DOHH2 (cell line): Measurements from ENCODE around the gene AGAP2.
A peak's percentile ranks its signal among the peaks of the same experiment; 100 is the strongest.

ENCODE experiments used
- H3F3A ChIP-seq: fragments of 200-600 bp; sonication (generic), shearing (Covaris generic); 2 replicates; pipeline ENCODE4 v1.6.0; 2016; ENCODE audit warnings: antibody characterized with exemption, mild to moderate bottlenecking; ENCODE audit not compliant: control insufficient read depth, insufficient read depth
- H3K27ac ChIP-seq: fragments of 200-600 bp; sonication (generic); 2 replicates; pipeline ENCODE4 v1.5.1; 2014; ENCODE audit warnings: low read depth, mild to moderate bottlenecking, low read length, moderate library complexity
- H3K27me3 ChIP-seq: fragments of 200-600 bp; sonication (generic); 2 replicates; pipeline ENCODE4 v1.6.1; 2014; ENCODE audit warnings: mild to moderate bottlenecking, low read length, mixed read lengths; ENCODE audit not compliant: control insufficient read depth
- H3K36me3 ChIP-seq: fragments of 200-600 bp; sonication (generic); 2 replicates; pipeline ENCODE4 v1.6.1; 2014; ENCODE audit warnings: mild to moderate bottlenecking, low read length, moderate library complexity, mixed read lengths; ENCODE audit not compliant: control insufficient read depth
- H3K4me1 ChIP-seq: fragments of 200-600 bp; sonication (generic); 2 replicates; pipeline ENCODE4 v1.6.1; 2014; ENCODE audit warnings: mild to moderate bottlenecking, low read length, mixed read lengths; ENCODE audit not compliant: control insufficient read depth
- H3K4me2 ChIP-seq: fragments of 200-600 bp; sonication (generic); 2 replicates; pipeline ENCODE4 v1.6.0; 2014; ENCODE audit warnings: mild to moderate bottlenecking, low read length, moderate library complexity
- H3K4me3 ChIP-seq: fragments of 200-600 bp; sonication (generic); 2 replicates; pipeline ENCODE4 v1.5.1; 2014; ENCODE audit warnings: mild to moderate bottlenecking, low read length, mixed read lengths
- H3K79me2 ChIP-seq: fragments of 200-600 bp; sonication (generic); 2 replicates; pipeline ENCODE4 v1.6.1; 2014; ENCODE audit warnings: mild to moderate bottlenecking, low read length, mixed read lengths; ENCODE audit not compliant: control insufficient read depth
- H3K9me2 ChIP-seq: fragments of 200-600 bp; sonication (generic); replicated peaks from 2 replicates; pipeline ENCODE4 v1.6.1; 2014; ENCODE audit warnings: mild to moderate bottlenecking, low read length, mixed read lengths; ENCODE audit not compliant: control insufficient read depth
- H3K9me3 ChIP-seq: fragments of 200-600 bp; sonication (generic); 2 replicates; pipeline ENCODE4 v1.6.1; 2014; ENCODE audit warnings: antibody characterized with exemption, low read length, mixed read lengths; ENCODE audit not compliant: control insufficient read depth, insufficient read depth
- H4K20me1 ChIP-seq: fragments of 200-600 bp; sonication (generic); 2 replicates; pipeline ENCODE4 v1.6.0; 2014; ENCODE audit warnings: low read depth, mild to moderate bottlenecking, antibody characterized with exemption, low read length, moderate library complexity; ENCODE audit not compliant: control insufficient read depth, insufficient read depth
- EZH2phosphoT487 ChIP-seq: fragments of 200-600 bp; sonication (generic); IDR thresholded peaks from 2 replicates; pipeline ENCODE4 v1.6.1; 2017; ENCODE audit warnings: borderline replicate concordance, mild to moderate bottlenecking, antibody characterized with exemption, low read length, moderate library complexity, mixed read lengths
- TF ChIP-seq, protein P1 (sequence below): fragments of 200-600 bp; sonication (generic); IDR thresholded peaks from one replicate; pipeline ENCODE4 v1.5.1; 2014; ENCODE audit warnings: antibody characterized with exemption, mild to moderate bottlenecking, low read depth, low read length; ENCODE audit not compliant: poor library complexity, severe bottlenecking

AGAP2 gene

DNA sequence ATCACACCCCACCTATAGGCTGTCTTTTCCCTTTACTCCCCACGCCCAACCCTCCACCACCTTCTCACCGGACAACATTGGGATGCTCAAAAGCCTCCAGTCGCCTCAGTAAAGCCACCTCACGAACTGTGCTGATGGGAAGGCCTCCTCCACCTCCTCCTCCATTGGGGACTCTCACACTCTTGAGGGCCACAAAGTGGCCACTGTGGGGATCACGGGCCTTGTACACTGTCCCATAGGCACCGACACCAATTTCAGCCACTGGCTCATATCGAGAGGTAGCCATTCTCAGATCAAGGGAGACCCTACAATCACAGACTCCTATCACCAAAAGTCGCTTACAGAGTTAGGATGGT lies 12.9 kb upstream of the AGAP2 start:
- H3K9me3 ChIP-seq, result no peaks in the 10 kb centered on the region
- H3K36me3 ChIP-seq, result peaks cover 56% of the 10 kb centered on the region
- no peaks in the 10 kb centered on the region for H3K27me3 ChIP-seq
- H3K4me1 ChIP-seq, result peaks cover 36% of the 10 kb centered on the region
- H3K79me2 ChIP-seq, result peaks cover 46% of the 10 kb centered on the region
- H3K4me2 ChIP-seq, result peak overlapping the region; percentile 78
- no peaks in the 10 kb centered on the region for H3K9me2 ChIP-seq
- peak overlapping the region; percentile 57 for H3K27ac ChIP-seq
- H3K4me3 ChIP-seq, result peak overlapping the region; percentile 98
- TF ChIP-seq EZH2phosphoT487, result no peak
- TF ChIP-seq, protein P1, sequence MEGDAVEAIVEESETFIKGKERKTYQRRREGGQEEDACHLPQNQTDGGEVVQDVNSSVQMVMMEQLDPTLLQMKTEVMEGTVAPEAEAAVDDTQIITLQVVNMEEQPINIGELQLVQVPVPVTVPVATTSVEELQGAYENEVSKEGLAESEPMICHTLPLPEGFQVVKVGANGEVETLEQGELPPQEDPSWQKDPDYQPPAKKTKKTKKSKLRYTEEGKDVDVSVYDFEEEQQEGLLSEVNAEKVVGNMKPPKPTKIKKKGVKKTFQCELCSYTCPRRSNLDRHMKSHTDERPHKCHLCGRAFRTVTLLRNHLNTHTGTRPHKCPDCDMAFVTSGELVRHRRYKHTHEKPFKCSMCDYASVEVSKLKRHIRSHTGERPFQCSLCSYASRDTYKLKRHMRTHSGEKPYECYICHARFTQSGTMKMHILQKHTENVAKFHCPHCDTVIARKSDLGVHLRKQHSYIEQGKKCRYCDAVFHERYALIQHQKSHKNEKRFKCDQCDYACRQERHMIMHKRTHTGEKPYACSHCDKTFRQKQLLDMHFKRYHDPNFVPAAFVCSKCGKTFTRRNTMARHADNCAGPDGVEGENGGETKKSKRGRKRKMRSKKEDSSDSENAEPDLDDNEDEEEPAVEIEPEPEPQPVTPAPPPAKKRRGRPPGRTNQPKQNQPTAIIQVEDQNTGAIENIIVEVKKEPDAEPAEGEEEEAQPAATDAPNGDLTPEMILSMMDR, result no peak
- no peaks in the 10 kb centered on the region; the same call in 1 of the 2 replicates for H4K20me1 ChIP-seq
- H3F3A ChIP-seq, result peaks cover 34% of the 10 kb centered on the region

DNA sequence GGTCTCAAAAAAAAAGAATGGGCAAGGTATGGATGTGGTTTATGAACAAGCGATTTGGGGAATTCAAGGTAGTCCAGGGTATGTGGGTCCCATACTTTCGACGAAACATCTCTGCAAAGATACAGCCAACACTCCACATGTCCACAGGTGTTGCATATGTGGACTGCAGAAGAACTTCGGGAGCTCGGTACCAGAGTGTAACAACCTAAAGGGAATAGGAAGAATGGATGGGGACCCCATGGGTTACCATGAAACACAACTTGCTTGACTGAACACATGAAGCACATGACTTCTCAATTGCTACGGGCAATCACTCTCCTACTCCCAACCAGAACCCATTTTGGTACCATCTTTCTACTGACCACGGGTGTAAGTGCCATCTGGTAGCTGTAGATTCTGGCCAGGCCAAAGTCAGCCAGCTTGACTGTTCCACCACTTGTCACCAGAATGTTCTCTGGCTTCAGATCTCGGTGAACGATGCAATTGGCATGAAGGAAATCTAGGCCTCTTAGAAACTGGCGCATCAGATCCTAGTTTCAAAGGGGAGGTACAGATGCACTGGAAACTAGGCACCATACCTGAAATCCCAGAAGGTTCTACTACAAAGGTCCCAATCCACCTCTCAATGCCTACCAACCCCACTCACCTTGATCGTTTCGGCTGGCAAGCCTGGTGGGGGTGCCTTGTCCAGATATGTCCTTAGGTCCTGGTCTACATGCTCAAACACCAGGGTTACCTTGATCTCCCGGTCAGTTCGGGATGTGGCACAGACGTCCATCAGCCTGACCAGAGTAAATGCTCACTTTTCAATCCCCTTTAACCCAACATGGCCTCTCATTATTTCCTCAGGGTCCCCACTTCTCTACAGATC lies 12.3 kb upstream of the AGAP2 start:
- Histone ChIP-seq H3F3A (peaks cover 34% of the 10 kb centered on the region), H3K4me1 (peaks cover 40% of the 10 kb centered on the region), H3K79me2 (peaks cover 39% of the 10 kb centered on the region), H4K20me1 (no peaks in the 10 kb centered on the region; the same call in 1 of the 2 replicates), H3K9me3 (no peaks in the 10 kb centered on the region), H3K4me3 (peak overlapping the region; percentile 98), H3K4me2 (peak overlapping the region; percentile 78), H3K27ac (peak overlapping the region; percentile 57; the same call in 1 of the 2 replicates), H3K9me2 (no peaks in the 10 kb centered on the region), H3K36me3 (peaks cover 60% of the 10 kb centered on the region), H3K27me3 (no peaks in the 10 kb centered on the region)
- TF ChIP-seq, protein P1, result no peak
- no peak for TF ChIP-seq EZH2phosphoT487

DNA sequence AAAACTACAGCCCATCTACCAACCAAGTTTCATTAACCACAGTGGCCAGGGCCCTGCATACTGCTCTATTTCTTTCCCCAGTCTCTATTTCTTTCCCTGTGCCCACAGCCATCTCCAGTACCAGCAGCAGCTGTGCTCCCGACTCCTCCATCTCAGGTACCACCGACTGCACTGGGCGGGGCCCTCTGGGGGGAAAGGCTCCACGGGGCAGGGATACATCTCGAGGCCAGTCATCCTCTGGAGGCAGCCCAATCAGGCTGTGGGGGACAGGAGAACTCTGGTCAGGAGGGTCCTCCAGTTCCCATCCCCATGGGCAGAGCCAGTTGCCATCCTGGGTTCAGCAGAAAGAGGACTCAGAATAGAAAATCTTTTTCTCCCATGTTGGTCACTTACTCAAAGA lies 10.5 kb upstream of the AGAP2 start:
- TF ChIP-seq, protein P1, result no peak
- TF ChIP-seq EZH2phosphoT487, result no peak
- Histone ChIP-seq H3K9me3 (no peaks in the 10 kb centered on the region), H3K4me3 (no peak overlapping the region), H3K27me3 (no peaks in the 10 kb centered on the region), H4K20me1 (no peaks in the 10 kb centered on the region; the same call in 1 of the 2 replicates), H3K9me2 (no peaks in the 10 kb centered on the region), H3F3A (peaks cover 31% of the 10 kb centered on the region), H3K79me2 (peaks cover 46% of the 10 kb centered on the region), H3K4me1 (peaks cover 43% of the 10 kb centered on the region), H3K36me3 (peaks cover 68% of the 10 kb centered on the region), H3K27ac (no peak overlapping the region), H3K4me2 (no peak overlapping the region)
